SK-N-SH treated with all-trans-retinoic acid at 6 μM for 48 hours (cell line): Measurements from ENCODE around the gene TMEM39B.

Experiments
- ARNTL ChIP-seq: fragments of 450-650 bp; formaldehyde crosslinking; IDR thresholded peaks from 2 replicates; pipeline ENCODE4 v1.5.0; 2020; ENCODE audit warnings: low read depth, mild to moderate bottlenecking, moderate library complexity, borderline replicate concordance
- BACH2 ChIP-seq: fragments of 250-450 bp; sonication (Bioruptor Pico); IDR thresholded peaks from 2 replicates; pipeline ENCODE4 v1.9.0; 2021; ENCODE audit warnings: mild to moderate bottlenecking, borderline replicate concordance
- CREB5 ChIP-seq: fragments of 250-450 bp; sonication (Bioruptor Pico); IDR thresholded peaks from 2 replicates; pipeline ENCODE4 v1.5.1; 2020; ENCODE audit warnings: low read depth, mild to moderate bottlenecking, moderate library complexity
- CSRNP3 ChIP-seq: fragments of 250-450 bp; sonication (Bioruptor Pico); IDR thresholded peaks from 2 replicates; pipeline ENCODE4 v1.5.1; 2021; ENCODE audit warnings: mild to moderate bottlenecking, moderate library complexity
- GLIS3 ChIP-seq: fragments of 250-450 bp; sonication (Bioruptor Pico); IDR thresholded peaks from 2 replicates; pipeline ENCODE4 v1.5.0; 2020; ENCODE audit warnings: mild to moderate bottlenecking, moderate library complexity
- ISL1 ChIP-seq: fragments of 250-450 bp; sonication (Bioruptor Pico); IDR thresholded peaks from 2 replicates; pipeline ENCODE4 v2.1.2; 2022; ENCODE audit warnings: mild to moderate bottlenecking, moderate library complexity
- PATZ1 ChIP-seq: fragments of 250-450 bp; sonication (Bioruptor Pico); IDR thresholded peaks from 2 replicates; pipeline ENCODE4 v1.8.0; 2020; ENCODE audit warnings: mild to moderate bottlenecking, moderate library complexity, borderline replicate concordance
- PPARA ChIP-seq: fragments of 250-450 bp; sonication (Bioruptor Pico); IDR thresholded peaks from 2 replicates; pipeline ENCODE4 v1.5.0; 2020; ENCODE audit warnings: mild to moderate bottlenecking, borderline replicate concordance
- TCF4 ChIP-seq: fragments of 250-450 bp; sonication (Bioruptor Pico); IDR thresholded peaks from 2 replicates; pipeline ENCODE4 v1.8.0; 2021; ENCODE audit warnings: mild to moderate bottlenecking, moderate library complexity, borderline replicate concordance
- TSHZ2 ChIP-seq: fragments of 250-450 bp; sonication (Bioruptor Pico); IDR thresholded peaks from 2 replicates; pipeline ENCODE4 v1.5.0; 2020; ENCODE audit warnings: mild to moderate bottlenecking, moderate library complexity
- ZC3H10 ChIP-seq: fragments of 250-450 bp; sonication (Bioruptor Pico); IDR thresholded peaks from 2 replicates; pipeline ENCODE4 v1.5.1; 2021; ENCODE audit warnings: mild to moderate bottlenecking, moderate library complexity
- ZFP3 ChIP-seq: fragments of 250-450 bp; sonication (Bioruptor Pico); IDR thresholded peaks from 2 replicates; pipeline ENCODE4 v1.5.0; 2020; ENCODE audit warnings: mild to moderate bottlenecking, moderate library complexity
- ZFP30 ChIP-seq: fragments of 450-650 bp; formaldehyde crosslinking; IDR thresholded peaks from 2 replicates; pipeline ENCODE4 v1.5.0; 2022; ENCODE audit warnings: mild to moderate bottlenecking, moderate library complexity
- ZNF70 ChIP-seq: fragments of 450-650 bp; formaldehyde crosslinking; IDR thresholded peaks from 2 replicates; pipeline ENCODE4 v1.5.0; 2020; ENCODE audit warnings: mild to moderate bottlenecking, moderate library complexity

- no peak for TF ChIP-seq ZFP3
- TF ChIP-seq TCF4: no peak
- no peak for TF ChIP-seq CREB5 (CRISPR knock-in tag)
- no peak for TF ChIP-seq PATZ1 (CRISPR knock-in tag)
- TF ChIP-seq TSHZ2: no peak
- no peak for TF ChIP-seq ZC3H10 (CRISPR knock-in tag)
- TF ChIP-seq PPARA (CRISPR knock-in tag): no peak
- no peak for TF ChIP-seq ARNTL (CRISPR knock-in tag)
- TF ChIP-seq ZNF70 (CRISPR knock-in tag): no peak
- TF ChIP-seq ISL1: no peak
- TF ChIP-seq ZFP30: no peak
- TF ChIP-seq BACH2 (CRISPR knock-in tag): no peak
- TF ChIP-seq GLIS3 (CRISPR knock-in tag): no peak
- TF ChIP-seq CSRNP3: no peak
Observed at GRCh38 chr1:32115496-32115895, 42.8 kb downstream of the TMEM39B start.
